Transverse colon (tissue), 1 donor: ENCODE data around the gene IFT81.

Experiments
- EP300 ChIP-seq: sonication (generic); formaldehyde crosslinking; IDR thresholded peaks from one replicate; pipeline ENCODE4 v1.6.1; 2017; ENCODE audit warnings: antibody characterized with exemption, low read depth
- POLR2A ChIP-seq: fragments of 450-650 bp; IDR thresholded peaks from one replicate; pipeline ENCODE4 v1.6.1; 2016; ENCODE audit warnings: antibody characterized with exemption, mild to moderate bottlenecking, moderate library complexity

- TF ChIP-seq POLR2A (no peak), EP300 (no peak)
These were observed 33.4 kb downstream of the IFT81 start for GRCh38 chr12:110157539-110157938.
